PC-3 (cell line): ENCODE data around the gene TPH1. TPM values are rescaled to one million over a fixed set of nuclear protein-coding genes. Genes with fewer than 3 reads are reported as not detected.

Source experiments
- ATAC-seq: fragments of 200-7000 bp; cut with Tn5 transposase; 2 replicates; pipeline ENCODE4 v1.9.1; 2020; ENCODE audit warnings: mild to moderate bottlenecking, moderate library complexity
- BruUV-seq: library from RNA; stranded (reverse); fragments of 400-500 nt; replicated peaks from 2 replicates; lab custom pipeline; 2021; lab: Mats Ljungman, UMichigan
- CTCF ChIA-PET: fragments of 300-600 bp; sonication (Branson Sonifier 250); formaldehyde crosslinking; loops from one replicate; lab custom pipeline; 2022; ENCODE audit warnings: antibody characterized with exemption; lab: Charles Lee
- POLR2A ChIA-PET: fragments of 300-600 bp; sonication (Branson Sonifier 250); formaldehyde crosslinking; loops from one replicate; lab custom pipeline; 2022; ENCODE audit warnings: antibody characterized with exemption; ENCODE audit not compliant: unreplicated experiment; lab: Charles Lee
- DNase-seq: peaks from one replicate; pipeline ENCODE4 v3.0.0-alpha.2; 2015
- H2AFZ ChIP-seq: fragments of 300-600 bp; sonication (generic); 2 replicates; pipeline ENCODE4 v1.6.0; 2016; ENCODE audit warnings: antibody characterized with exemption, low read length
- H3F3A ChIP-seq: fragments of 300-600 bp; sonication (generic); one replicate; pipeline ENCODE4 v1.6.0; 2017; ENCODE audit warnings: antibody characterized with exemption, low read length, control low read depth, mild to moderate bottlenecking; ENCODE audit not compliant: unreplicated experiment
- H3K27ac ChIP-seq: fragments of 300-600 bp; sonication (generic); 2 replicates; pipeline ENCODE4 v1.5.1; 2016; ENCODE audit warnings: mild to moderate bottlenecking, low read length
- H3K27me3 ChIP-seq: fragments of 300-600 bp; sonication (generic); 2 replicates; pipeline ENCODE4 v1.6.1; 2016; ENCODE audit warnings: low read length, mixed read lengths
- H3K36me3 ChIP-seq: fragments of 300-600 bp; sonication (generic); 2 replicates; pipeline ENCODE4 v1.6.1; 2016; ENCODE audit warnings: low read depth, mixed run types, low read length, mixed read lengths
- H3K4me1 ChIP-seq: fragments of 300-600 bp; sonication (generic); 2 replicates; pipeline ENCODE4 v1.5.1; 2016; ENCODE audit warnings: low read length; ENCODE audit not compliant: insufficient read depth
- H3K4me2 ChIP-seq: fragments of 300-600 bp; sonication (generic); 2 replicates; pipeline ENCODE4 v1.6.0; 2016; ENCODE audit warnings: low read length
- H3K4me3 ChIP-seq: fragments of 300-600 bp; sonication (generic); 2 replicates; pipeline ENCODE4 v1.5.1; 2016; ENCODE audit warnings: mild to moderate bottlenecking, low read length, mixed read lengths
- H3K79me2 ChIP-seq: fragments of 300-600 bp; sonication (generic); 2 replicates; pipeline ENCODE4 v1.6.1; 2017; ENCODE audit warnings: low read length, mixed read lengths
- H3K9ac ChIP-seq: fragments of 300-600 bp; sonication (generic); 2 replicates; pipeline ENCODE4 v1.6.0; 2016; ENCODE audit warnings: mild to moderate bottlenecking, low read length
- H3K9me2 ChIP-seq: fragments of 300-600 bp; sonication (generic); replicated peaks from 2 replicates; pipeline ENCODE4 v1.6.1; 2016; ENCODE audit warnings: mixed run types, low read length, mixed read lengths
- H3K9me3 ChIP-seq: fragments of 300-600 bp; sonication (generic); 2 replicates; pipeline ENCODE4 v1.6.1; 2016; ENCODE audit warnings: low read length, mixed read lengths
- H4K20me1 ChIP-seq: fragments of 300-600 bp; sonication (generic); 2 replicates; pipeline ENCODE4 v1.6.1; 2016; ENCODE audit warnings: low read length, mixed read lengths
- EZH2 ChIP-seq: fragments of 300-600 bp; sonication (generic); IDR thresholded peaks from one replicate; pipeline ENCODE4 v1.6.1; 2017; ENCODE audit warnings: antibody characterized with exemption, mild to moderate bottlenecking, low read length; ENCODE audit not compliant: unreplicated experiment
- EZH2phosphoT487 ChIP-seq: fragments of 300-600 bp; sonication (generic); IDR thresholded peaks from 2 replicates; pipeline ENCODE4 v1.6.1; 2018; ENCODE audit warnings: mild to moderate bottlenecking, antibody characterized with exemption, low read length, borderline replicate concordance
- intact Hi-C: fragments of 100-400 bp; cut with micrococcal nuclease; formaldehyde crosslinking; loops from 2 replicates; pipeline ENCODE4 v1.9.0; 2023
- total RNA-seq: library from RNA; depleted of rRNA; stranded (reverse); fragments of >200 nt; gene quantifications from 2 replicates; pipeline ENCODE4 v1.2.3, GENCODE V29; 2014
- TF ChIP-seq, protein P1 (sequence below): fragments of 300-600 bp; sonication (generic); conservative IDR thresholded peaks from 2 replicates; pipeline ENCODE4 v1.5.1; 2017; ENCODE audit warnings: antibody characterized with exemption, low read depth, mild to moderate bottlenecking, low read length

TPH1 gene
- total RNA-seq, 1 experiment from 2014 or later, result 0.07 TPM

DNA sequence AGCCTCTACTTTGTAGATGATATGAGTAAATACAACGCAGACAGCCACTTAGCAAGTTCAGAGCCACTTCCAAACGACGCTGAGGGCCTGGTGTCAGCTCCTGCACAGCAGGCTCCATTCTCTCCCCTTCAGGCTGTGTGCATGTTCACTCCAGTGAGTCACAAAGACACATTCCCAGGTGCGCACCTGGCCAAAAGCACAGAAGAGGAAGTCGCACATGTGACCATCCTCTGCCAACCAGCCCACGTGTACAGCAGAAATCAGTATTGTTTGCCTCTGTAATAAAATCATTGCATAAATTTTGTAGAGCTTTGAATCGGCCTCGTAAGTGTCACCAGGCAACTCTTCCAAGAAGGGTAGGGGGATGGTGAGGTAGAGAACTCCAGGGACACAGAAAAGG, 19.5 kb upstream of the TPH1 start:
- Histone ChIP-seq H3K27ac (no peak overlapping the region), H2AFZ (no peak overlapping the region), H3K79me2 (no peaks in the 10 kb centered on the region), H3F3A (no peaks in the 10 kb centered on the region), H3K4me3 (no peak overlapping the region), H3K9ac (no peak overlapping the region), H3K9me3 (no peaks in the 10 kb centered on the region), H3K4me2 (no peak overlapping the region), H3K4me1 (no peaks in the 10 kb centered on the region), H3K36me3 (no peaks in the 10 kb centered on the region), H4K20me1 (no peaks in the 10 kb centered on the region), H3K9me2 (no peaks in the 10 kb centered on the region), H3K27me3 (no peaks in the 10 kb centered on the region)
- DNase-seq (no peak), ATAC-seq (no peak)
- CTCF ChIA-PET, result no interaction called here
- TF ChIP-seq, protein P1, sequence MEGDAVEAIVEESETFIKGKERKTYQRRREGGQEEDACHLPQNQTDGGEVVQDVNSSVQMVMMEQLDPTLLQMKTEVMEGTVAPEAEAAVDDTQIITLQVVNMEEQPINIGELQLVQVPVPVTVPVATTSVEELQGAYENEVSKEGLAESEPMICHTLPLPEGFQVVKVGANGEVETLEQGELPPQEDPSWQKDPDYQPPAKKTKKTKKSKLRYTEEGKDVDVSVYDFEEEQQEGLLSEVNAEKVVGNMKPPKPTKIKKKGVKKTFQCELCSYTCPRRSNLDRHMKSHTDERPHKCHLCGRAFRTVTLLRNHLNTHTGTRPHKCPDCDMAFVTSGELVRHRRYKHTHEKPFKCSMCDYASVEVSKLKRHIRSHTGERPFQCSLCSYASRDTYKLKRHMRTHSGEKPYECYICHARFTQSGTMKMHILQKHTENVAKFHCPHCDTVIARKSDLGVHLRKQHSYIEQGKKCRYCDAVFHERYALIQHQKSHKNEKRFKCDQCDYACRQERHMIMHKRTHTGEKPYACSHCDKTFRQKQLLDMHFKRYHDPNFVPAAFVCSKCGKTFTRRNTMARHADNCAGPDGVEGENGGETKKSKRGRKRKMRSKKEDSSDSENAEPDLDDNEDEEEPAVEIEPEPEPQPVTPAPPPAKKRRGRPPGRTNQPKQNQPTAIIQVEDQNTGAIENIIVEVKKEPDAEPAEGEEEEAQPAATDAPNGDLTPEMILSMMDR, result no peak
- no peak for TF ChIP-seq EZH2phosphoT487
- TF ChIP-seq EZH2, result no peak
- POLR2A ChIA-PET, result no interaction called here
- BruUV-seq, result no TSS peak
- intact Hi-C loops, result no loop called here

GRCh38 chr11:18064450-18065054, 18.5 kb upstream of the TPH1 start:
- DNase-seq, result no peak
- CTCF ChIA-PET, result no interaction called here
- no peaks in the 10 kb centered on the region for H3K36me3 ChIP-seq
- TF ChIP-seq, protein P1, result no peak
- no peak for TF ChIP-seq EZH2
- no peak overlapping the region for H3K4me2 ChIP-seq
- no peak for ATAC-seq
- no peaks in the 10 kb centered on the region for H4K20me1 ChIP-seq
- H3K79me2 ChIP-seq, result no peaks in the 10 kb centered on the region
- POLR2A ChIA-PET, result no interaction called here
- BruUV-seq, result no TSS peak
- H3K4me1 ChIP-seq, result no peaks in the 10 kb centered on the region
- H3K9me2 ChIP-seq, result no peaks in the 10 kb centered on the region
- H3K27me3 ChIP-seq, result no peaks in the 10 kb centered on the region
- no peaks in the 10 kb centered on the region for H3K9me3 ChIP-seq
- no peaks in the 10 kb centered on the region for H3F3A ChIP-seq
- no peak overlapping the region for H3K9ac ChIP-seq
- H3K27ac ChIP-seq, result no peak overlapping the region
- H2AFZ ChIP-seq, result no peak overlapping the region
- H3K4me3 ChIP-seq, result no peak overlapping the region
- intact Hi-C loops, result no loop called here

DNA sequence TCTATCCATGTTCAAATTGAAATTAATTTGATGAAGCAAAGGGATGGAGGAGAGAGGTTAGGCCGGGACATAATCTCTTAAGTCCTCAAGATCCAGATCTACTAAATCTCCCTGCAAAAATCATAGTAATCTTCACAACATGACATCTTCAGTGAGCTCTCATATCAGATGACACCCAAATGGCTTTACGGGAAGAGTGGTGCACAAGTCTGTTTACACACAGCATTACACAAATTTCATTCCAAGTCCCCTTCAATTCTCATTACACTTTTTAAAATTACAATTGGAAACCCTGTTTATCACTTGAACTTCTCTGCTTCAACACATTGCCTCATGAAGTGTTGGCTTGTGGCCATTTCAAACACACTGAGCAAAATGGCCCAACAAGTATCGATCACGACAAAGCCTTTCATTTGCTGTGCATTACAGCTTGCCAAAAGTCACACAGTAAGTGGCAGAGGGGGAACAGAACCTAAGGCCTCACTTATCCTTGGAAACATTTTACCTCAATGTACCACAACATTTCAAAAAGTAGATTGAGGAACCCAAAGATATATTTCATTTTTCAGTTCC, 17.9 kb upstream of the TPH1 start:
- no peaks in the 10 kb centered on the region for H3K4me1 ChIP-seq
- no peak overlapping the region for H3K27ac ChIP-seq
- H3K27me3 ChIP-seq, result no peaks in the 10 kb centered on the region
- no peak overlapping the region for H3K4me2 ChIP-seq
- POLR2A ChIA-PET, result no interaction called here
- no peaks in the 10 kb centered on the region for H4K20me1 ChIP-seq
- H3K9ac ChIP-seq, result no peak overlapping the region
- H2AFZ ChIP-seq, result no peak overlapping the region
- no peaks in the 10 kb centered on the region for H3K79me2 ChIP-seq
- intact Hi-C loops, result no loop called here
- no peak for DNase-seq
- no peak overlapping the region for H3K4me3 ChIP-seq
- H3F3A ChIP-seq, result no peaks in the 10 kb centered on the region
- CTCF ChIA-PET, result no interaction called here
- H3K9me3 ChIP-seq, result no peaks in the 10 kb centered on the region
- BruUV-seq, result no TSS peak
- TF ChIP-seq EZH2phosphoT487, result no peak
- TF ChIP-seq, protein P1, result no peak
- no peak for TF ChIP-seq EZH2
- H3K9me2 ChIP-seq, result no peaks in the 10 kb centered on the region
- ATAC-seq, result no peak
- no peaks in the 10 kb centered on the region for H3K36me3 ChIP-seq
